H1 (cell line): ENCODE results near the gene H1-8. TPM values are rescaled to one million over a fixed set of nuclear protein-coding genes. Genes with fewer than 3 reads are reported as not detected.

Source experiments
- CTCF ChIA-PET: fragments of 300-600 bp; sonication (Branson Sonifier 250); formaldehyde crosslinking; loops from one replicate; lab custom pipeline; 2021; ENCODE audit not compliant: partially characterized antibody; lab: Charles Lee
- POLR2A ChIA-PET: fragments of 300-600 bp; sonication (Branson Sonifier 250); formaldehyde crosslinking; loops from one replicate; lab custom pipeline; 2021; ENCODE audit warnings: inconsistent platforms; ENCODE audit not compliant: partially characterized antibody; lab: Charles Lee
- DNase-seq, 2 experiments: peaks; one replicate each; pipeline versions ENCODE4 v3.0.0 to v3.0.0-alpha.2; 2010 to 2022; ENCODE audit warnings: low spot score in 2 of 2, low read depth in 1 of 2, mixed read lengths in 1 of 2
- FAIRE-seq: peaks from 2 replicates; lab custom pipeline; 2011; peaks lifted over from hg19 to GRCh38; lab: Jason Lieb, UNC
- H2AFZ ChIP-seq: 2 replicates; pipeline ENCODE4 v1.8.1; 2012; ENCODE audit warnings: low read length, inconsistent platforms
- H2AK5ac ChIP-seq: 2 replicates; pipeline ENCODE4 v1.6.1; 2013; ENCODE audit warnings: low read depth, low read length
- H2BK120ac ChIP-seq: replicated peaks from 2 replicates; pipeline ENCODE3; 2013; ENCODE audit warnings: low read depth, low read length, inconsistent platforms
- H2BK12ac ChIP-seq: 2 replicates; pipeline ENCODE4 v1.6.1; 2013; ENCODE audit warnings: low read depth, low read length
- H2BK15ac ChIP-seq: 2 replicates; pipeline ENCODE4 v1.6.1; 2013; ENCODE audit warnings: low read length
- H2BK20ac ChIP-seq: 2 replicates; pipeline ENCODE4 v1.6.1; 2013; ENCODE audit warnings: low read length
- H2BK5ac ChIP-seq: 2 replicates; pipeline ENCODE4 v1.6.1; 2013; ENCODE audit warnings: low read depth, low read length
- H3K14ac ChIP-seq: 2 replicates; pipeline ENCODE4 v1.6.1; 2013; ENCODE audit warnings: inconsistent platforms; ENCODE audit not compliant: insufficient read length
- H3K18ac ChIP-seq: 2 replicates; pipeline ENCODE4 v1.6.1; 2013; ENCODE audit warnings: low read length; ENCODE audit errors: extremely low read depth
- H3K23ac ChIP-seq: 2 replicates; pipeline ENCODE4 v1.6.1; 2013; ENCODE audit warnings: inconsistent platforms; ENCODE audit not compliant: insufficient read length
- H3K23me2 ChIP-seq: 2 replicates; pipeline ENCODE4 v1.6.1; 2013; ENCODE audit warnings: low read depth, low read length
- H3K27ac ChIP-seq: 2 replicates; pipeline ENCODE4 v1.6.1; 2011; ENCODE audit warnings: low read depth, low read length, inconsistent platforms
- H3K27me3 ChIP-seq, 4 experiments: replicated peaks in 1 of 4; 1 replicate in 1 of 4; 2 replicates in 3 of 4; pipeline versions ENCODE4 v1.6.1 to v1.8.1; 2011 to 2013; ENCODE audit warnings: low read length in 3 of 4, mild to moderate bottlenecking in 3 of 4, inconsistent platforms in 2 of 4, mixed read lengths in 2 of 4, moderate library complexity in 1 of 4; ENCODE audit not compliant: control insufficient read depth in 3 of 4, insufficient read depth in 3 of 4; ENCODE audit errors: extremely low read depth in 1 of 4
- H3K36me3 ChIP-seq, 4 experiments: 2 replicates each; pipeline versions ENCODE4 v1.6.1 to v1.8.1; 2011 to 2013; ENCODE audit warnings: mild to moderate bottlenecking in 4 of 4, low read length in 3 of 4, moderate library complexity in 2 of 4, control low read depth in 1 of 4, inconsistent platforms in 1 of 4; ENCODE audit not compliant: insufficient read depth in 4 of 4, control insufficient read depth in 2 of 4
- H3K4ac ChIP-seq: replicated peaks from 2 replicates; pipeline ENCODE3; 2013; ENCODE audit warnings: low read length, low read depth, mixed read lengths, inconsistent platforms; ENCODE audit not compliant: insufficient read length
- H3K4me1 ChIP-seq, 4 experiments: replicated peaks in 1 of 4; 1 replicate in 1 of 4; 2 replicates in 3 of 4; pipeline versions ENCODE4 v1.6.1 to v1.8.1; 2011 to 2013; ENCODE audit warnings: low read length in 3 of 4, inconsistent platforms in 2 of 4, mixed read lengths in 1 of 4; ENCODE audit not compliant: insufficient read depth in 4 of 4, control insufficient read depth in 3 of 4
- H3K4me2 ChIP-seq, 2 experiments: 2 replicates each; pipeline versions ENCODE4 v1.6.1 to v1.8.1; 2011 to 2013; ENCODE audit warnings: low read depth in 2 of 2, low read length in 2 of 2, control low read depth in 1 of 2, inconsistent platforms in 1 of 2, mild to moderate bottlenecking in 1 of 2; ENCODE audit not compliant: insufficient read depth in 1 of 2
- H3K4me3 ChIP-seq, 4 experiments: fragments of 200-600, 300-600 bp in 1 of 4; sonication (generic), shearing (Covaris generic), sonication (Bioruptor Twin) in 1 of 4; 2 replicates each; pipeline versions ENCODE4 v1.5.1 to v1.8.1; 2011 to 2016; ENCODE audit warnings: low read length in 4 of 4, low read depth in 3 of 4, control low read depth in 2 of 4, inconsistent platforms in 2 of 4, mild to moderate bottlenecking in 2 of 4, mixed read lengths in 1 of 4, moderate library complexity in 1 of 4; ENCODE audit not compliant: insufficient read depth in 2 of 4; ENCODE audit errors: extremely low read depth in 1 of 4
- H3K56ac ChIP-seq: replicated peaks from 2 replicates; pipeline ENCODE3; 2013; ENCODE audit warnings: low read depth, mild to moderate bottlenecking, mixed read lengths, low read length, inconsistent platforms; ENCODE audit not compliant: insufficient read length
- H3K79me1 ChIP-seq: 2 replicates; pipeline ENCODE4 v1.6.1; 2013; ENCODE audit warnings: low read depth, low read length, control low read depth
- H3K79me2 ChIP-seq, 2 experiments: 2 replicates each; pipeline versions ENCODE4 v1.6.1 to v1.8.1; 2012 to 2013; ENCODE audit warnings: low read length in 2 of 2, mild to moderate bottlenecking in 2 of 2, inconsistent platforms in 1 of 2; ENCODE audit not compliant: insufficient read depth in 2 of 2, control insufficient read depth in 1 of 2
- H3K9ac ChIP-seq, 4 experiments: replicated peaks in 1 of 4; 1 replicate in 1 of 4; 2 replicates in 3 of 4; pipeline versions ENCODE4 v1.6.1 to v1.8.1; 2011 to 2013; ENCODE audit warnings: low read depth in 3 of 4, low read length in 3 of 4, control low read depth in 2 of 4, mild to moderate bottlenecking in 2 of 4, moderate library complexity in 2 of 4, inconsistent platforms in 1 of 4; ENCODE audit errors: extremely low read depth in 1 of 4
- H3K9me3 ChIP-seq, 2 experiments: 2 replicates each; pipeline versions ENCODE4 v1.6.1 to v1.8.1; 2012 to 2013; ENCODE audit warnings: mild to moderate bottlenecking in 2 of 2, moderate library complexity in 2 of 2, control low read depth in 1 of 2, inconsistent platforms in 1 of 2, low read depth in 1 of 2, low read length in 1 of 2, mixed read lengths in 1 of 2; ENCODE audit not compliant: insufficient read depth in 2 of 2
- H4K20me1 ChIP-seq, 2 experiments: replicated peaks in 1 of 2; 2 replicates each; pipeline versions ENCODE3 to v1.8.1; 2011 to 2013; ENCODE audit warnings: inconsistent platforms in 2 of 2, low read length in 2 of 2, mild to moderate bottlenecking in 1 of 2; ENCODE audit not compliant: insufficient read depth in 2 of 2, control insufficient read depth in 1 of 2
- H4K5ac ChIP-seq: 2 replicates; pipeline ENCODE4 v1.6.1; 2013; ENCODE audit warnings: low read length, low read depth, mixed read lengths, inconsistent platforms; ENCODE audit not compliant: insufficient read length
- H4K8ac ChIP-seq: 2 replicates; pipeline ENCODE4 v1.8.0; 2013; ENCODE audit warnings: mild to moderate bottlenecking, moderate library complexity, low read length, inconsistent platforms; ENCODE audit not compliant: insufficient read depth; ENCODE audit errors: extremely low read depth
- H4K91ac ChIP-seq: replicated peaks from 2 replicates; pipeline ENCODE3; 2013; ENCODE audit warnings: low read length, mixed read lengths, inconsistent platforms; ENCODE audit not compliant: insufficient read length
- CBX8 ChIP-seq: fragments of 300-800, 300-1000 bp; sonication (generic); IDR thresholded peaks from 2 replicates; pipeline ENCODE4 v1.7.1; 2016; ENCODE audit warnings: low read depth, low read length, borderline replicate concordance
- RAD21 ChIP-seq, 2 experiments: IDR thresholded peaks in 1 of 2; conservative IDR thresholded peaks in 1 of 2; 2 replicates each; pipeline ENCODE4 v1.6.1; 2011; ENCODE audit warnings: low read depth in 2 of 2, low read length in 2 of 2, improper control_type of control experiment in 1 of 2, inconsistent platforms in 1 of 2, mild to moderate bottlenecking in 1 of 2, moderate library complexity in 1 of 2
- TAF1 ChIP-seq: IDR thresholded peaks from 2 replicates; pipeline ENCODE4 v1.6.1; 2011; ENCODE audit warnings: mild to moderate bottlenecking, low read depth, low read length
- WGBS, 2 experiments: shearing (Covaris generic) in 1 of 2; methylation state at CpG; one replicate each; pipeline versions ENCODE4 v1.1.6 to v1.1.7; 2013 to 2015; ENCODE audit warnings: low lambda C conversion rate in 2 of 2, mixed read lengths in 2 of 2, inconsistent platforms in 1 of 2, low coverage in 1 of 2, missing lambda C conversion rate in 1 of 2; ENCODE audit not compliant: insufficient replicate concordance in 2 of 2, insufficient coverage in 1 of 2, insufficient read length in 1 of 2; ENCODE audit errors: extremely low coverage in 1 of 2, missing lambda C conversion rate in 1 of 2; 5-methylcytosine and 5-hydroxymethylcytosine counted together
- polyA plus RNA-seq, 7 experiments: library from polyadenylated mRNA; depleted of rRNA in 3 of 7; stranded (reverse) in 5 of 7; unstranded in 2 of 7; fragments of >200 nt in 5 of 7; fragments of 200-250 nt in 2 of 7; gene quantifications; 1 replicate in 5 of 7; 2 replicates in 1 of 7; 4 replicates in 1 of 7; pipeline versions ENCODE4 v1.2.1 to v1.2.3, GENCODE V29; 2011 to 2013; ENCODE audit warnings: missing spikeins in 2 of 7, mixed read lengths in 2 of 7
- total RNA-seq: library from RNA; stranded (reverse); fragmentation: NEBNext Ultra II Directional; extraction: Animal tissue kit (Norgen Biotek cat#: 25700); gene quantifications from 2 replicates; pipeline ENCODE4 v1.2.1, GENCODE V29; 2021

The H1-8 gene
- total and polyA plus RNA-seq, 2 of the 8 experiments (the other 6 are each of a cell fraction or from before 2014, with no cell fraction given): not detected

DNA sequence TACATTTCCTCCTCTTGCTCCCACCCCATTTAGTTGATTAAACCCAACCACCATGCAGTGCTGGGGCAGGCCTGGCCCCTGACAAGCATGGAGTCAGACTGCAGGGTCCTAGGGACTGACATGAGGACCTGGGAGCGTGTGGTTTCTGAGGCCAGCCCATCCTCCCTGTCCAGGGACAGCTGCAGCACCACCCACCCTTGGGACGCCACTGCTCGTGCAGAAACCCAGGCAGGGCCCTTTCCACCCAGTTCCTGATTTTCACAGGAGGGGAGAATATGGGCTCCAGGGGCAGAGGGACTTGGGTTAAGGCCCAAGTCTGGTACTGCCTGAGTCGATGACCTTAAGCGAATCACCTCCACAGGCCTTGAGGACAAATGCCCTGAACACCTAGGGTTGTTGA, 39.8 kb downstream of the H1-8 start:
- no peaks in the 10 kb centered on the region for H3K9me3 ChIP-seq
- TF ChIP-seq CBX8: no peak
- TF ChIP-seq RAD21 (IDR thresholded peaks at IDR 0.05 in 1 of 2, conservative IDR thresholded peaks at IDR 0.05 in 1 of 2; ENCODE audit: low read depth in 2 of 2, low read length in 2 of 2): no peak
- no peak for TF ChIP-seq TAF1

More for the DNA sequence above, 39.8 kb downstream of the H1-8 start:
- no peak overlapping the region for H3K4ac ChIP-seq
- no peaks in the 10 kb centered on the region for H3K79me2 ChIP-seq
- 0 out of 2 replicates have a peak, but pooled peaks cover 2% of the 10 kb centered on the region for H3K79me1 ChIP-seq
- no peak overlapping the region for H4K8ac ChIP-seq
- H2BK20ac ChIP-seq: no peak overlapping the region
- no peak overlapping the region for H3K4me3 ChIP-seq
- ChIA-PET POLR2A (interaction anchor here (0.6 to 1.8 kb wide), 4 partner anchors 8 to 360 kb away, joined by 3 to 6 read pairs (median 5); no protein-coding TSS in a partner anchor), CTCF (no interaction called here)
- H2AFZ ChIP-seq: no peak overlapping the region
- H4K20me1 ChIP-seq: peaks cover 0 to 2% of the 10 kb centered on the region in 2 experiments
- no peaks in the 10 kb centered on the region for H3K23me2 ChIP-seq
- H3K14ac ChIP-seq: no peak overlapping the region
- no peak overlapping the region for H2BK12ac ChIP-seq
- no peak overlapping the region for H3K4me2 ChIP-seq
- no peak overlapping the region for H2AK5ac ChIP-seq
- H4K5ac ChIP-seq: no peak overlapping the region
- no peaks in the 10 kb centered on the region for H3K27me3 ChIP-seq
- no peak overlapping the region for H2BK5ac ChIP-seq
- DNase-seq (no peak), FAIRE-seq (no peak)
- H3K27ac ChIP-seq: no peak overlapping the region; the same call in 1 of the 2 replicates
- H3K36me3 ChIP-seq: no peaks in the 10 kb centered on the region
- no peak overlapping the region for H3K23ac ChIP-seq
- H4K91ac ChIP-seq: no peak overlapping the region
- WGBS, 2 experiments: 84% methylated on average over 5 of the region's 5 CpGs; no CpG with 5 or more reads in 1 of the 2 experiments
- no peak overlapping the region for H3K18ac ChIP-seq
- H3K9ac ChIP-seq: no peak overlapping the region
- H2BK15ac ChIP-seq: no peak overlapping the region
- H3K56ac ChIP-seq: no peak overlapping the region
- no peak overlapping the region for H2BK120ac ChIP-seq
- H3K4me1 ChIP-seq: no peaks in the 10 kb centered on the region; a peak in 1 of 7 replicates
